Fibroblast of upper back skin (primary cell): ENCODE measurements around the gene TM2D1.
"Not testable (repeated sequence)": the region's sequence is repeated elsewhere in the genome, so short reads cannot be mapped to it uniquely, and the experiment has no call there.

Experiments used
- DNase-seq: peaks from one replicate; pipeline ENCODE4 v3.0.0-alpha.2; 2013

The TM2D1 gene

DNA sequence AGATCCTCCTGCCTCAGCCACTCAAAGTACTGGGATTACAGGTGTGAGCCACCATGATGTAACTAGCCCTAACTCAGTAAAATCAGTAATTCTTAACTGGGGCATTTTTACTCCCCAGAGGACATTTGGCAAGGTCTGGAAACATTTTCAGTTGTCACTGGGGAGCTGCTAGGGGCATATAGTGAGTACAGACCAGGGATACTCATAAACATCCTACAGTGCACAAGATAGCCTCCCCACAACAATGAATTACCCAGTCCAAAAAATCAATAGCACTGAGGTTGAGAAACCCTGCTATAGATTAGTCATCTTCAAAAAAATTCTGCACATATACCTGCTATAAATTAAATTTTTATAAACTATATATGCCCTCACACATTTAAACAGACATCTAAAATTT lies 13.0 kb downstream of the TM2D1 start:
- DNase-seq = no peak

DNA sequence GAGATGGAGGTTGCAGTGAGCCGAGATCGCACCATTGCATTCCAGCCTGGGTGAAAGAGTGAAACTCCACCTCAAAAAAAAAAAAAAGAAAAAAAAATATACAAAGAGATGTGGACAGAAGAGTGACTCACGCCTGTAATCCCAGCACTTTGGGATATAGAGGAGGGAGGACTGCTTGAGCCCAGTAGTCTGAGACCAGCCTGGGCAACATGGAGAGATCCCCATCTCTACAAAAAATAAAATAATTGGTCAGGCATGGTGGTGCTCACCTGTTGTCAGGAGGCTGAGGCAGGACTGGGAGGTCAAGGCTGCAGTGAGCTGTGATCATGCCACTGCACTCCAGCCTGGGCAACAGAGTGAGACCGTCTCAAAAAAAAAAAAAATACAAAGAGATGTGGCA lies 13.7 kb downstream of the TM2D1 start:
- peak; percentile 28 for DNase-seq

DNA sequence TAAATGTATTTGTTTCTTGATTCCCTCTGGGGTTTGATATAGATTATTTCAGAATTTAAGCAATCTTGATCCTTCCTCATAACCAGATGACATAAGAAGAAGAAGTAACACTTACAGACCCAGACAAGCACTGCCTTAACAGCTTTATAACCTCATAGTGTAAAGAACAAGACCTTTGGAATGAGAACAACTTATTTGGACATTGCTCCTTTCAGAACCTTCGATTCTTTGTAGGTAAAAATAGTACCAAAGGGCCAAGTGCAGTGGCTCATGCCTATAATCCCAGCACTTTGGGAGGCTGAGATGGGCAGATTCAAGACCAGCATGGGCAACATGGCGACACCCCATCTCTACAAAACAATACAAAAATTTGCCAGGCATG lies 15.0 kb downstream of the TM2D1 start:
- DNase-seq = no peak

DNA sequence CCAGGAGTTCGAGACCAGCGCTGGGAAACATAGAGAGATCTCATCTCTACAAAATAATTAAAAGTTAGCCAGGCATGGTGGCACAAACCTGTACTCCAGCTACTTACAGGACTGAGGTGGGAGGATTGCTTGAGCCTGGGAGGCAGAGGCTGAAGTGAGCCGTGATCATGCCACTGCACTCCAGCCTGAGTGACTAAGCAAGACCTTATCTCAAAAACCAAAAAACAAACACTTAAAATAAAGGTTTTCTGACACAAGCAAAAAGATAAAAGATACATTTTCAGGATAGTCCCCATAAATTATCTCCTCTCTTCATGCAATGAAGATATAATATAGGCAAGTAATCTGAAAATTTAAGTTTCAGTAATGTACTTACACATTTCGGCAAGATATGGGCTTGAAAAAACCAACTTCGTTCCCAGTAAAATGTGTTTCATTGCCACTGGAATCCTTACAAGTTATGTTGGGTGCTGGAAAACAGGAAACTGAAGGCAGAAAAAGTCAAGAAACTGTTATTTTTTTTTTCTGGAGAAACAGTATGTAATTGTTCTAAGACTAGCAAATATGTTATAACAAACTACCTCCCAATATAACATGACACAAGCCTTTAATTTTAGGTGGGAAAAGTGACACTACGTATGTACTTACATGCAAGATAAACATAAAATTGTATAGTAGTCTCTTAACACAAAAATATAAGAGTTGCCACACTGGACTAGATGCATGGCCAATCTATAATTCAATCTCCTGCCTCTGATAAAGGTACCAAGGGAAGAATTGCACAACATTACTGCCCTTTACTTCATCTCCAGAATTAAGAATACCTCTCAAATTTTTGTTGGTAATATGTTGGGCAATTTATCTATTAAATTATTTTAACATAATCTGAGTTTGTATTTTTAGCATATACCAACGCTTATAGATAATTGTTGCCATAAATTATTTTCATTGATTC lies 15.7 kb downstream of the TM2D1 start:
- DNase-seq = no peak

GRCh38 chr1:61699911-61700851 lies 24.8 kb downstream of the TM2D1 start:
- DNase-seq = no peak

- peak; percentile 45 for DNase-seq
Observed at GRCh38 chr1:61692155-61692800, 32.7 kb downstream of the TM2D1 start.

GRCh38 chr1:61687901-61688300 lies 37.0 kb downstream of the TM2D1 start:
- peak; percentile 26 for DNase-seq

- DNase-seq = no peak
Observed at GRCh38 chr1:61682891-61683290, 42.0 kb downstream of the TM2D1 start.

DNA sequence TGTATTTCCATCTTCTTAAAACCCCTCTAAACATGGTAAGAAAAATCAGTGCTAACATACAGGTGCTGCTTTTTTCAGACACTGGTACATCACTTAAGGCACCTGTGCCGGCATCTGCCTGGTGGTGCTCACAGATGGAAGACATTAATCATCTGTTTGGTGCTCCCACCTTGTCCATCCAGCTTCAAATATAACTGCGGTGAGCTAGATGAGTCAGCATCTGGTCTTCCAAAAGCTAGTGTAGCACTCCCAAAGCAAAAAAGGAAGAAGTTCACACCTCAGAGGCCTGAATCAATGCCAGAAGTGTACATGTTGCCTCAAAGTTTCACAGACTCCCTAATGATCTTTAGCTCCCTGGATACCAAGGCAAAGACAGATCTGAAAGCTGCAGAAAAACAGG lies 44.4 kb downstream of the TM2D1 start:
- DNase-seq = no peak

- DNase-seq = not testable (repeated sequence)
Observed at GRCh38 chr1:61676881-61677280, 48.1 kb downstream of the TM2D1 start.

- DNase-seq = peak; percentile 6
Observed at GRCh38 chr1:61674221-61674620, 50.7 kb downstream of the TM2D1 start.

- DNase-seq = no peak
Observed at GRCh38 chr1:61672376-61672775, 52.6 kb downstream of the TM2D1 start.

DNA sequence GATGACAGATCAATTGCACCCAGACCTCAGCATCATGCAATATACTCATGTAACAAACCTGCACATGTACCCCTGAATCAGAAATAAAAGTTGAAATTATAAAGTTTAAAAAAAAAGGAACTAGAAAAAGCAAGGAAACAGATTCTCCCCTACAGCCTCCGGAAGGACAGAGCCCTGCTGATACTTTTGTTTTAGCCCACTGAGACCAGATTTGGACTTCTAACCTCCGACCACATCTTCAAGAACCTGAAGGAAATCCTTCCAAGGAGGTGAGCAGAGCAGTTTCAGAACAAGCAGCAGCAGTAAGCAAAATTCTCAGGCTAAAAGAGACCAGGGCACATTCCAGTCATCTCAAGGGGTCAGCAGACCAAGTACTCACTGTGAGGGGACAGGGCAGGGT lies 54.5 kb downstream of the TM2D1 start:
- no peak for DNase-seq

DNA sequence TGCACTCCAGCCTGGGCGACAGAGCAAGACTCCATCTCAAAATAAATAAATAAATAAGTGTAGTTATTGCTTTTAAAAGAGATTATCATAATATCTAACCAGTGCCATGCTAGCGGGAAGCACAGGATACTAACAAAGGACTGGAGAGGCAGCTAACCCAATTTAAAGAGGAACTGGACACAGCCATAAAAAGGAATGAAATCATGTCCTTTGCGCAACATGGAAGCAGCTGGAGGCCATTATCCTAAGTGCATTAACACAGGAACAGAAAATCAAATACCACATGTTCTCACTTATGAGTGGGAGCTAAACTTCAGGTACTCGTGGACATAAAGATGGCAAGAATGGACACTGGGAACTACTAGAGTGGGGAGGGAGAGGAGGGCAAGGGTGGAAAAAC lies 54.9 kb downstream of the TM2D1 start:
- DNase-seq = no peak

GRCh38 chr1:61659061-61659460 lies 65.9 kb downstream of the TM2D1 start:
- DNase-seq = no peak

- DNase-seq = no peak
Observed at GRCh38 chr1:61655453-61655852, 69.5 kb downstream of the TM2D1 start.

DNA sequence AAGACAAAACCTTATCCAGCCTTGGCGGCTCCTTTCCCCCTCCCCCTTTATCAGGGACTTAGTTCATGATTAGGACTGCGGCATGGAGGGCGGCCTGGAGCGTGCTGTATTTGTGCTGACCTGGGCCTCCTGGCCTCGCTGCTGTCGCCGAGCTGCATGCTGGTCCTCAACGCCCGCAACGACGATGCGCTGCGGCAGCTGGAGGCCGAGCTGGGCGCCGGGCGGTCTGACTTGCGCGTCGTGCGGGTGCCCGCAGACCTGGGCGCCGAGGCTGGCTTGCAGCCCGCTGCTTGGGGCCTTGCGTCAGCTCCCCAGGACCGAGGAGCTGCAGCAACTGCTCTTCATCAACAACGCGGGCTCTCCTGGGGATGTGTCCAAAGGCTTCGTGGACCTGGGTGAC lies 70.9 kb downstream of the TM2D1 start:
- DNase-seq = no peak

GRCh38 chr1:61648983-61649742 lies 75.8 kb downstream of the TM2D1 start:
- DNase-seq = no peak

GRCh38 chr1:61647142-61647541 lies 77.8 kb downstream of the TM2D1 start:
- DNase-seq = no peak

GRCh38 chr1:61645476-61645875 lies 79.5 kb downstream of the TM2D1 start:
- DNase-seq = no peak

DNA sequence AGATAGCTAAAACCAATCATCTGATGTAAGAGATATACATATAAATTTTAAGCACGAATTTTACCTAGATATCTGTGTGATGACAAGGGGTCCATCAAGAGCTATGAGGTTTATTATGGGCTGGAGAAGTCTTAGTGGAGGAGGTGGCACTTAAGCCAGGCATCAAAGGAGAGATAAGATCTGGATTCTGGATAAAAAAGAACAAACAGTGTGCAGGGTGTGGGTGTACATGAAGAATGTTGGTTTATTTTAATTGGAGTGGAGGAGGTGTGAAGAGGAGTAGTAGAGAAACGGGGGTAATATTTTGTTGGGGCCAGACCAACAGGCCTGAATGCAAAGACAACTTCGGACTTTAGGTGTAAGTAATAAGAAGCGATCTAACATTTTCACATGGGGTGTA lies 80.6 kb downstream of the TM2D1 start:
- no peak for DNase-seq

DNA sequence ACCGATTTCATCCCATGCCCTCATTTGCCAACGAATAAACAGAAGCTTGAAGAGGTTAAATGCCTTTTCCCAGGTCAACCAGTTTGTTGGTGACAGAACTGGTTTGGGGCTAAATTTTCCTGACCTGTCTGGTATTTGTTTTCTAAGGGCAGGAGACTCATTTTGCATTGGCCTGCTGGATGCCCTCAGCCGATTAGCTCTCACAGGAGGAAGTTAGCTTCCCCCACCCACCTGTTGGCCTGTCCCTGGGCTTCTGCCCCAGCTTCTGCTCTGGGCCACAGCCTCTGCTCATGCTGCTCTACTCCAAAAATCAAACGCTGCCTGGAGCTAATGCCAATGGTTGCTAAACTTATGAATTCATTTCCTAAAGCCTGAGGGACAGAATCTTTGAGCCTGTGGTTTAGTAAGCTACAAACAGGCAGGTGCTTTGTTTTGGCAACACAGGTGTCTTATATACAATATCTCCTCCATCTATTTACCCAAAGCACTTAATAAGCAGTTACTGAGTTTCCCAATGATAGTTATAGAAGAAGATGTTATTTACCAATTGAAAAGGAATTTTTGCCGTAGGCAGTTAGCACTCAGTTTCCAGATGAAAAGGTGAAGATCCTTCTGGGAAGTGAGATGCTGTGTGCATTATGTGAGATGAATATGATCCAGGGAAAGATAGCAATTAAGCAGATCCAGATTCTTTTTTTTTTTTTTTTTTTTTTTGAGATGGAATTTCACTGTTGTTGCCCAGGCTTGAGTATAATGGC lies 82.3 kb downstream of the TM2D1 start:
- DNase-seq = no peak
